Measurements from ENCODE around the gene CCDC27.

DNA sequence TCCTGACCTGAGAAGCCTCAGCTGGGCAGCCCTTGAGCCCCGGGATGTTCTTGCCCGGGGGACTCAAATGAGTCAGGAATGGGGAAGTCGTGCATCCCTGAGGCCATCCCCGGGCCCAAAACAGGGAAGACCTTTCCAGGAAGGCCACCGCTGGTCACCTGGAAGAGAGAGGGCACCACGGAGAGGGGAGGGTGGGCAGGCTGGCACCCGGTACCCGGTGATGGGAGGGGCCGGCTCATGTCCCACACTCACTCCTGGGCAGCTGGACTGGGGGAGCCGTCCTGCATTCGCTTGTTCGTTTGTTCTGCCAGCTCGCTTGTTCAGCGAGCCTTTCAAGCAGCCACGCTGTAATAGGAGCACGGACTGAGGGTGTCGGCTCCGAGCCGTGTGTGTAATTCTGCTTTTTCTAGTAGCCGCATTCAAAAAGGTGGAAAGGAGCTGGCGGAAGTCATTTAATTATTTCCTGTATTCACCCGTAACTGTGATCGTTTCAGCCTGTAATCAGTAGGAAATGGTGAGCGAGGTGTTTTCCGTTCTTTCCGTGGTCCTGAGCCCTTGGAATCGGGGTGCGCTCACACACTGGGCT lies 48.4 kb upstream of the CCDC27 start:
- TF ChIP-seq YY1 (IDR thresholded peaks at IDR 0.05; ENCODE audit: insufficient read depth, insufficient read length) (no peak), SUZ12 (IDR thresholded peaks at IDR 0.05; ENCODE audit: extremely low read depth, insufficient read depth, insufficient read length) (no peak)

Measured in NT2/D1 (cell line).